SHP77 treated with DMSO at 0.1 percent for 48 hours (cell line): ENCODE data around the gene IGSF3.

ENCODE experiments used
- DNase-seq: peaks from one replicate; lab custom pipeline; 2025; lab: John Stamatoyannopoulos, UW

The IGSF3 gene

DNA sequence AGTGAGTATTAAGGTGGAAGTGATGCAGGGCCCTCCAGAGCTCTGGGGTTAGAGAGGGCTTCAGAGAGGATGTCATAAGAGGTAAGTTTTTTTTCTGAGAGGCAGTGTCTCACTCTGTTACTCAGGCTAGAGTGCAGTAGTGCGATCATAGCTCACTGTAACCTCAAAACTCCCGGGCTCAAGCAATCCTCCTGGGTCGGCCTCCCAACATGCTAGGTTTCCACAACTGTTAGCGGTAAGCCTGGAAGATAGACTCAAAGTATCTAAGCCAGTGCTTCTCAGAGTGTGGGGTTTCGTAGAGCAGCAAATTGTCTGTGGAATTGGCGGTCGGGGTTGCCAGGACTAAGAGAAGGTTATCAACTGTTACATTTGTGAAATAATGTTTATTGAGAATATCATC is 18.6 kb upstream of the IGSF3 start:
- no peak for DNase-seq

DNA sequence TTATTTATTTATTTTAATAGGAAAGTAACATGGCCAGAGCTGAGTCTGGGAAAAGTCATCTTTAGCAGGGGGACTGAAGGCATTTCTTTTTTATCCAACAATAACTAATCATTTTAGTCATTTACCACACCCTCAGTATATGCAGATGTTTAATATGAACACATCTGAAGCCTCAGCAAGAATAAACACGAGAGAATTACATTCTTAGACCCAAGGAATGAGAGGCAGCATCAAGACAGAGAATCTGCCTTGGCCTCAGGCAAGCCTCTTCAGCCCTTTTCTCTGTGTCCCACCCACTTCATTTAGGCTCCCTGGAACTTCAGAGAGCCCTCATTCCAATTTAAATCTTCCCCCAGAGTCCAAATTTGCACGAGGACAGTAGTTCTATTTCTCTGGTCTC is 17.0 kb upstream of the IGSF3 start:
- DNase-seq = no peak

DNA sequence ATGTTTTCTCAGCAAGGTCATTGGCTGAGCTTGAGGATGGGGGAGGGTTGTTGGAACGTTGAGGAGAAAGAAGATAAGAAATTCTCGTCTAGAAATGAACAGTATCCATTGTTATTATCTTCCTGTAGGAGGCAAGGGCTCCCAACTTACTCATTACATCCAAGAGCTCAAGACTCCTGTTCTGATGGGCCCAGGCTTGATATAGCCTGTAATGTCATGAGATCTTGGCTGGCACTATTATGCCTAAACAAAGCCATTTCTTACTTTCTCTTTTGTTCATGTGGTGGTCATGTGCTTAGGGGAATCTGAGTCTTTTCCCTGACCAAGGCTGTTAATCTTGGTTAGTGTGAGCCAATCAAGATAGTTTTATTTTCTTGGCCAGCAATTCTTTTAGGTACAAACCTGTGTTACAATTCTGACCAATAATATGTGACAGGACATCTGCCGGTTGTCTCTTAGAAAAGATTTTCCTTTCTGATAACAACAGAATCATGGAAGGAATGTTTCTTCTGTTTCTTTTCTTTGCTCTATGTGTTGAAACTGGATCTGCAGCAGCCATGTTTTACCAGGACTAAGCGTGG is 15.2 kb upstream of the IGSF3 start:
- DNase-seq = no peak

DNA sequence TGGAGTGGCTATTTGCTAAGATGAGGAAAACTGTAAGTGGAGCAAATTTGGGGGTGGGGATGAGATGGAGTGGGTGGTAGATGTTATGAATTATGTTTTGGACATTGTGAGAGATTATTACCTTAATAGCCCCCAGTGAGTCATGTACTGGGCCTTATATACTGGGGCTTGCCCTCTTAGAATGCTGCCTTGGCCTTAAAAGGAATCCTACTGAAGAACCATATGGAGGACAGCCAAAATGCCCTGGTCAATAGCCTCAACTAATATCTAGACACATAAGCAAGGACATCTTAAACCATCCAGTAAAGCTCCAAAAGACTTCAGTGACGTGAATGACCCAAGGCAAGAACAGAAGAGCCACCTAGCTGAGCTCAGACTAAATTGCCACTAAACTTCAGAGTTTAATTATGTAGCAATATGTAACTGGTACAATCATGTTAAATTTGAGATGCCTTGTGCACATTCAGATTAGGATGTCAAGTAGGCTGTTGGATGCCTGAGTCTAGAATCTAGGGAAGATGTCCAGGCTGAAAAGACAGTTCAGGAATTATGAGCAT is 13.9 kb upstream of the IGSF3 start:
- no peak for DNase-seq

DNA sequence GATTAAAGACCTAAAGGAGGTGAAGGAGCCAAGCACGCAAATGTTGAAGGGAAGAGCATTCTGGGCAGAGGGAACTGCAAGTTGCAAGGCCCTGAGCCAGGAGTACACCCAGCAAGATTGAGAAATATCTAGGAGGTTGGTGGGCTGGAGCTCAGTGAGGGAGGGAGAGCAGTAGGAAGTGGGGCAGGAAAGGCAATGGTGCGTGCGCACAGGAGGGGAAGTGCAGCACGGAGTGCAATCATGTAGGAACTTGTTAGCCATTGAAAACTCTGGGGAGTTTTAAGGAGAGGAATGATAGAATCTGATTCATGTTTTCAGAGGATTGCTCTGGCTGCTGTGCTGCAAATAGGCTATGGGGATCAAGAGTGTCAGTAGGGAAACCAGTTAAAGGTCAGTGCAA is 13.2 kb upstream of the IGSF3 start:
- no peak for DNase-seq

DNA sequence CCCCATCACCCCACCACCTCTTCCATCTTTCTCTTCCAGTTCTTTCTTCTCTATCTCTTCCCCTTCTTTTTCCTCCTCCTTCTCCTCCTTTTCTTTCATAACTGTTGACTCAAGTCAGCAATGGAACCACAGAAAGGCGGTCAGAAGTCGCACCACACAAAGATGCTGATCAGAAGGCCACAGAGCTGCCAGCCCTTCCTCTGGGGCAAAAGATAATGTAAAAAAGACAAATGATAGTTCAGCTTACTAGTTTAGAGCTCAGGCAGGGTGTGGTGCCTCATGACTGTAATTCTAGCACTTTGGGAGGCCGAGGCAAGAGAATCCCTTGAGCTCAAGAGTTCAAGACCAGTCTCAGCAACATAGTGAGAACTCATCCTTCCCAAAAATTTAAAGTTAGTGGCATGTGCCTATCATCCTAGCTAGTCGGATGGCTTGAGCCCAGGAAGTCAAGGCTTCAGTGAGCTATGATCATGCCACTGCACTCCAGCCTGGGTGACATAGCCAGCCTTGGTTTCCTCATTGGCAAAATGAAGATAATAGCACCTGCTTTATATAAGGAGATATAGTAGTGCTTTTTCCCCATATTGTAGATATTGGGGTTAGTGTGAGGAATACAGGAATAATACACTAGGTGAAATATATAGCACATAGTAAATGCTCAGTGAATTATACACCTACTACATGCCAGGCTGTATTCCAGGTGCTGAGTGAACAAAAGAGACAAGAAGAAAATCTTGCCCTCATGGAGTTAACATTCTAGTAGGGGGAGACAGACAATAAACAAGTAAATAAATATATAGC is 12.5 kb upstream of the IGSF3 start:
- no peak for DNase-seq

DNA sequence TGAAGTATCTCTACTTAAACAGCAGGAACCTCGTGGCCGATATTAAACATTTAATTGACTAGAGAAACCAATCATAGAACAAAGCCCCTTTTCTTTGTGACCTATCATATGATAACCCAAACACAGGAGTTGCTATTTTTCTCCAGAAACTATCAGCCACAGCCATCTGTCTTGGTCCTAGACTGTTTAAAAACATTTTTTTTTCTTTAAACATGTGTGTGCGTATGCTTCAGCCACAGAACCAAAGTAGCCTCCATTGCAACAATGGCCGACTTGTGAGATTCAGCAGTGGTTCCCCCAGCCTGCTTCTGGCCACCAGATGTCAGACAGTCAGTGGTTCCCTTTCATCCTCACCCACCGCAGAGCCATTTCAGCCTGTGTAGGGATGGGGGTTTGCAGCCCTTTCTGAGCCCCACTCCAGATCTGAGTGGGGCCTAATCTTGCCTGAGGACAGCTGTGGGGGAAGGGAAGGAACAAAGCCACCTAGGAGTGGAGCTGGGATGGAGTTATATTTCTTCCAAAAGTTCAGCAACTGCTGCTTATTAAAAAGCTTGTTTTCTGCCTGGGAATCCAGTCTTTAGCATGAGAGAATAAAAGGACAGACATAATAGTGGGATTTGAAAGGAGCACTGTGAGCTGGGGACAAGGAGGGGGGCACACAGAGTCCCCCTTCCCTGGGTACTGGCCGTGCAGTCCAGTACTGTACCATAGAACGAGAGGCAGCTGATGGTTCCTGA is 11.7 kb upstream of the IGSF3 start:
- no peak for DNase-seq

DNA sequence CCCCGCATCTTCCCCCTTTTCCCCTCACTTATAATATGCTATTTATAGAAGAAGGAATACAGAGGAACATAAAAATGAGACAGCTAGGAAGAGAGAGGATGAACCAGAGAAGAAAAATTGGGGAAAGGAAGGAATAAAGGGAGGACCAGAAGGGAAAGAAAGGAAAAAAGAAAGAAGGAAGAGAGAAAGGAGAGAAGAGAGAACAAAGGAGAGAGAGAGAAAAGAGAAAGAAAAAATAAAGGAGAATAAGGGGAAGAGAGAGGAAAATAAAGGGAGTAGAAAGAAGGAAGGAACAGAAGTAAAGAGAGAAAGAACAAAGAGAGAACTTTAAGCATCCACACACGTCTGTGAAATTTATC is 11.2 kb upstream of the IGSF3 start:
- DNase-seq = no peak

DNA sequence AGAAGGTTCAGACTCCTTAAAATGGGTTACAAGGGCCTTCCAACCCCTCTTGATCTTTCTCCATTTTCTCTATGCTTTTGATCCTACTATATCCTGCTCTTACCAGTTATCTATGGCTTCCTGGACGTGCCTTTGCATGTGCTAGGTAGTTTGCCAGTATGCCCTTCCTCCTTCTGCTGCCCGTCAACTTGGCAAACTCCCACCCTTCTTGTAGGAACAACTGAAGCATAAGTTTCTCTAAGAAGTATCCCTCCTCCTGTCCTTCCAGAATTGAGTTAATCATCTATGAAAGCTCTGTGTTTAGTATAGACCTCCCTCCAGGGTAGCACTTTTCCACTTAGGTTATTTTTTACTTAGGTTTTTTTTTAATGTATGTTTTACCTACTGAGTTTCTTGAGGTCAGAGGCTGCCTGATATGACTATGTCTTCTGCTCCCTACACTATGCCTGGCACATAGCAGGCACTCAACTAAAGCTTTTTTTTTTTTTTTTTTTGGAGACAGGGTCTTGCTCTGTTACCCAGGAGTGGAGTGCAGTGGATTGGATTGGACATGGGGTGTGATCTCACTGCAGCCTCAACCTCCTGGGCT is 10.0 kb upstream of the IGSF3 start:
- DNase-seq = no peak

DNA sequence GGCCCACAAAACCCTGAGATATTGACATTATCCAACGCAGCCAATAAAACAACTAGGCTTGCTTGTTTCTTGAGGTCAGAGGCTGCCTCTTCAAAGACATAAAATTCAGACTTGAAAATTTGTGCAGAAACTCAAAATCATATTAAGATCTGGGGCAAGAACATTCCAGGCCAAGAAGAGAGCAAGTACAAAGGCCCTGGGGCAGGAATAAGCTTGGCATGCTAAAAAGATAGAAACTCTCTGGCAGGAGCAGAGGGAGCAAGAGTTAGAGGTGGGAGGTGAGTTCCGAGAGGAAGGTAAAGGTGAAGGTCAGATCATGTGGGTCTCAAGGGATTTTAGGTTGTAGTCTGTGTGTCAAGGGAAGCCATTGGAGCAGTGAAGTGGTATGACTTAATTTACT is 8.8 kb upstream of the IGSF3 start:
- DNase-seq = no peak

DNA sequence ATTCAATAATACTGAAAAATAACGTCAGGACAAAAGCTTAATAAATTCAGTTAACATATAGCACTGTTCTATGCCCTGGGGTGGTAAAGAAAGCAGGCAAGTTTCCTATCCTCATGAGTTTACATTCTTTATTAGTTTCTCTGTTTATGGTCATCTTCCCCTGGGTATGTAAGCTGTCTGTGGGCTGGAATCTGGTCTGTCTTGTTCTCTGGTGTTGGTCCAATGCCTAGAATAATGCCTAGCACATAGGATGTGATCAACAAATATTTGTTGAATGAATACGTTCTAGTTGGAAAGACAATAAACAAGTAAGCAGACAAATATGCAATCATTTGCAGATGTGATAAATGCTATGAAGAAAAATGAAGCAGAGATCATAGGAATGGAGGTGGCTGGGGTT is 7.2 kb upstream of the IGSF3 start:
- no peak for DNase-seq

DNA sequence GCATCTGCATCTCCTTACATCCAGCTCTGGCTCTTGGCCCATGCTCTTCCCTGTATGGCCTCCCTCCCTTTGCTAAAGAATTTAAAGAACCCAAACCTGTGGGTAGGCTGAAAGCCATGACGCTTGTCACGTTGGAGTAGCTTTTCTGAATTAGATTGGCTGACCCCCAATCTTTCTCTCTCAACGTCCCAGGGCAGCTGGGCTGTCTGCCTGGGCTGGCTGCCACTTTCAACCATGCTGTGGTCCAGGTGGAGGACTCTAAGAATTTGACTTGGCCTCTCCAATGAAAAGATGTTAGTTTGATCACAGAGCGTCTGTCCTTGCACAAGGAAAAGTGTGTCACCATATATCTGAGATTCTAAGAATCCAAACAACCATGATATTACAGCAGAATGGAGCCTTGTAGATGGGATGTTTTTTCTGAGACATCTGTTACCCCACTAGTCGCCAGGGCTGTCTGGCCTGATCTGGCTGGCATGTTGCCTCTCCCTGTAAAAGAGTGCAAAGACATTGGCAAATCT is 6.5 kb upstream of the IGSF3 start:
- DNase-seq = no peak

DNA sequence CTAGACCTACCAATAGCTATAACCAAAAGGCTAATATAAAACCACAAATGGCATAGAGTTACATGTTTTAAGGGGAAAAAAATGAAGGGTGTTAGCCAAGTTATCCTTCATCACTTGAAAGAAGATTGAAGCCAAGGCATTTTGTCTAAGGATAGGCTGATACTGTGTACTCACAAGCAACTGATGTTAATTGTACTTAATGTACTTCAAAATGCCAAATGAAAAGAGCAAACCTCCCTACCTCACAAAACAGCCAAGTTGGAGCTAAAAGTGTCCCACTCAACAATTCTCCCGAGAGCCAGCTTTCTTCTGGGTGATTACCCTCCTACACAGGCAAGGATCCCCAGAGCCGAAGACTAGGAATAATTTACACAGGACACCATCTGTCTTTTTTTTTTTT is 4.4 kb upstream of the IGSF3 start:
- no peak for DNase-seq

DNA sequence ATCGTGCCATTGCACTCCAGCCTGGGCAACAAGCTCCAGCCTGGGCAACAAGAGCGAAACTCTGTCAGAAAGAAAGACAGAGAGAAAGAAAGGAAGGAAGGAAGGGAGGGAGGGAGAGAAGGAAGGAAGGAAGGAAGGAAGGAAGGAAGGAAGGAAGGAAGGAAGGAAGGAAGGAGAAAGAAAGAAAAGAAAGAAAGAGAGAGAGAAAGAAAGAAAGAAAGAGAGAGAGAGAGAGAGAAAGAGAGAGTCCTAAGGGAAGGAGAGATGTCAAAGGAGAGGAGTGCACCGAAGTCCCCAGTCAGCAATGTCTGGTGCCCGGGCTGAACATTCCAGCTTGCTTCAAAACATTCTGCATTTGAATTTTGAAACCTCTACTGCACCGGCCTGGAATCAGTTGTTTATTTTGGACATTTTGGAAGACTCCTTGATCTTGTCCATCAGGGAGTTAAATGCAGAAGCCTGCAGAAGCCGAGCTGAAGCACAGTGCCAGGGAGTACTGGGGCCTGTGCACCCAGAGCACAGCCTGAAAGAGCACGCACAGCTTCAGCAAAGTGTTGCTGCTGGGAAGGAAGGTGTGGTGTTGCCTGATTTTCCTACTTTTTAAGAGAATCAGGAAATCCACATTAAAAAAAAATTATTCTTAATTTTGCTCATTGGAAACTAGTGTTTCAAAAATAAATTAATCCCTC is 3.7 kb upstream of the IGSF3 start:
- DNase-seq = no peak

DNA sequence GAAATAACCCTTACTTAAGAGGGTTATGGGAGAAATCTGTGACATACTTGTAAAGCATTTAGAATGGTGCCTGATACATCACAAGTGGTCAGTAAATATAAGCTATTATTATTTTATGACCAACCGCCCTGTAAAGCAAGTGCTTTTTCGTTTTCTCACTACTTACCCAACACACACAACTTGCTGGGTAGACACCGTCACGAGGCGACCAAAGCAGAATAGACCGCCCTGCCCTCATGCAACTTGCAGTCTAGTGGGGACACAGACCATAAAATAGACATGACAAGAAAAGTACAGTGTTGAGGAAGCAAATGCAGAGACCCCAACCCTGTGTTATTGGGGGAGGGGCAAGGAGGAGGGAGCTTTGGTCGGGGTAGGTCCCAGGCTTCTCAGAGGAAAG is 744 bp upstream of the IGSF3 start:
- no peak for DNase-seq

DNA sequence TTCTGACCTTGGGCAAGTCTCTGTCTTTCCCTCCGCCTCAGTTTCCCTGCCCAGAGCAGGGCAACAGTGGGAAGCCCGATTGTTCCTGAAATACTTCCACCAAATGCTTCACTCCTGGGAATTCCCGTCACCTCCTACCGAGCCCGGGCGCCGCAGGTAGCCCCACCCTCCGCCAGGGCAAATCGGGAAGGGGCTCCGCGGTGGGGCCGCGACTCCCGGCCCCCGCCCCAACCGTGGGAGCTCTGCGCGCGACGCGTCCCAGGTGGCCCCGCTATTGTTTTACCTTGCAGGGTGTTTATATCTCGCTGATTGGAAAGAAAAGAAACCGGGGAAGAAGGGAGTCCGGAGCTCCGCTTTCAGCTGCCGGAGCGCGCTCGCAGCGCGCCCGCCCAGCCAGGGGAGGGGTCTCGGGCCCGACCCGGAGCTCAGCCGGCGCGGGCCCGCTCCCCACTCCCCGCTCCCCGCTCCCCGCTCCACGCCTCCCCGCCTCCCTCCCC is 407 bp downstream of the IGSF3 start:
- no peak for DNase-seq

DNA sequence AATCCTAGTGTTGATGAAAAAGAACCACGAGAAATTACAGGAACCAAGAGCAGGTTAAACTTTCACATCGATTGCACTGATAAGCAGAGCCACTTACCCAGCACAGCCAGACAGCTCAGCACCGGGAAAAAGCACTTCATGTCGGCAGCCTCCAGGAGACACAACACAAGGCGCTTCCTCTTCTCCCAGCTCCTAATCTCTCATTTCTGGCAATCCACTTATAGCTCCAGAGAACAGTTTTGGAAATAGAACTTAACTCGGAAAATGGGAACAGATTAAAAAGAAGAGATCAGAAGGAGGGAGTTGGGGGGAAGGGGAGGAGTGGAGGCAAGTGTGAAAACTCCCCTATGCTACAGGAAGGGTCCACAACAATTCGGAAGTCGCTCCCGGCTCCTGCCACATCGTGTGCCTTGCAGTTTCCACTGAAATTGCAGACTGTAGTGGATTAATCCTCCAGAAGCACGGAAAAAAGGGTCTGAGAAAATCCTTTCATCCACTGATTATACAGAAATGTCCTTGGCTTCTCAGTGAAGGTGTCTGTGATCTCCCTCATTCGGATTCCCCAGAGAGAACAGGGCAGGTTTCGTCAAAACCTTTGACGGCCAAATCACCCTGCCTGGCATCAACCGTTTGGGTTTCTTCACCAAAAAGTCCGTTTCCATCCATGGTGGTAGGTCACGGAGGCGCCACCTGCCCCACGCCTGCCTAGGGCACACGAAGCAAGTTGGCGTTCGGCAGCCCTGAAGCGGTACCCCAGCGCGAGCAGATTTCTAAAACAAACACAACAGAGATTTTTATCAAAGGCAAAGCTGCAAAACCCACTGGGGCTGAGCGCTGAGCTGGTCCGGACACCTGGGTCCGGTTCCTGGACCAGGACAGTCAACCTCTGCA is 1.1 kb downstream of the IGSF3 start:
- no peak for DNase-seq

DNA sequence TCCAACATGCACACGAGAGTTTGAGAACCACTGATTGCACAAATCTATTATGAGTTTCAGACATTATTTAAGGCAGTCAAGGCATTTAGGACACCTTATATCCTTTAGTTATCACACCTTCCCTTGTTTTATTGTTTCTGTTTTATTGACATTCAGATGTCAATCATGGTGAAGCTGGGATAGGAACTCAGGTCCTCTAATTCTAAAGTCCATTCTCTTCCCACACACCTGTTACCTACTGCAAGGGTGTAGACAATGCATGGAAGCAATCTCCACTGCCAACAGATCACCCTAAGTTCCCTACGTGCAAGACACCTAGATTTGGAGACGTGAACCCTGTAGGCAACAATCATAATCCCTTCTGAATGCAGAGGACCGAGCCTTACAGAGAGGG is 2.6 kb downstream of the IGSF3 start:
- no peak for DNase-seq

DNA sequence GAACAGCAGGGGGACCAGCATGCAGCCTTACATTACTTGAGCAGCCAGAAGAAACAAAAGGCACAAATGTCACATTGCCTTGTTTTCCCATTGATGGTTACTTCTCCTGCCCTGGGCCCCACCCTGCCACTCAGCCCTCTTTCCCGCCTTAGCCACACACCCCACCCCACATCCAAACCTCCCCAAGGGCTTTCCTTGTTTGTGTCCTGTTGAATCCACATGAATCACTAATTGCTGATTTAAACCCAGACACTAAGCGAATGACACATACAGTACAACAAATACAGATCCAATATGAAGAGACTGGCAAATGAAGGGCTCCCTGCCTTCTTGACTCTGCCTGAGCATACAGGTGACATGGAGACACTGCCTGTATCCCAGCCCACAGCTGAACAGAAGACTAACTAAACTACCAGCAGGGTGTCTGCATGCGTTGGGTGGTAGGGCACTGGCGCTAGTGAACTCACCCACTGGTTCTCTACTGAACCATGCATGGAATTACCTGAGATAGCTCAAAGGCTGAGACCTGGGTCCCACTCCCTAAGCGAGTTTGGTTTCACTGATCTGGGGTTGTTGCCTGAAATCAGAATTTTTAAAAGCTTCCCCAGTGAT is 3.1 kb downstream of the IGSF3 start:
- no peak for DNase-seq

DNA sequence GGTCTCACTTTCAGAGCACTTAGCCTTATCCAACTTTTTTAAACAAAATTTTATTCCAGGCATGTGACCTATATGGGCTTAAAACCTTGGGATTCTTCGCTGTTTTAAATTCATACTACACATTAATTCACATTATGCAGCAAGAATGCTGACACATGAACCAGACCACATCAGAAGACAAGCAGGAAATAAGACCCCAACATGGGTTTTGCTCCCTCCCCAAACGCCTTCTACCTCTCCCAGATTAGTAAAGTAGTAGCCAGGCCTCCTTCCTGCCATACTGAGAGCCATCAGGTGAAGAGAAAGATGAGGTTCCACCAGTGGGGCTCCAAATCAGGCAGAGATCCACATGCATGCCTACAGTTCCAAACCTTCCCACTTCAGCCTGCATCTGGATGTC is 3.7 kb downstream of the IGSF3 start:
- DNase-seq = no peak
